PFSK-1 (cell line): ENCODE results near the gene RASEF.

ENCODE experiments used
- FOXP2 ChIP-seq: optimal IDR thresholded peaks from 2 replicates; pipeline ENCODE3; 2011; ENCODE audit warnings: borderline replicate concordance, control low read depth, inconsistent platforms; ENCODE audit not compliant: insufficient read depth; ENCODE audit errors: extremely low read length, extremely low read depth
- POLR2AphosphoS5 ChIP-seq: IDR thresholded peaks from 2 replicates; pipeline ENCODE4 v1.6.1; 2012; ENCODE audit warnings: low read depth, mild to moderate bottlenecking, control low read depth, low read length, moderate library complexity
- REST ChIP-seq, 2 experiments: IDR thresholded peaks; 2 replicates each; pipeline versions ENCODE4 v1.6.1 to v1.8.0; 2011 to 2012; ENCODE audit warnings: low read depth in 2 of 2, low read length in 2 of 2, control low read depth in 1 of 2, inconsistent platforms in 1 of 2, mild to moderate bottlenecking in 1 of 2, moderate library complexity in 1 of 2; ENCODE audit not compliant: insufficient read depth in 1 of 2
- SIN3A ChIP-seq: IDR thresholded peaks from 2 replicates; pipeline ENCODE4 v1.6.1; 2012; ENCODE audit warnings: mild to moderate bottlenecking, low read length, moderate library complexity, borderline replicate concordance; ENCODE audit not compliant: insufficient read depth
- TAF1 ChIP-seq: IDR thresholded peaks from 2 replicates; pipeline ENCODE4 v1.6.1; 2012; ENCODE audit warnings: low read length, control low read depth, borderline replicate concordance; ENCODE audit not compliant: insufficient read depth

The RASEF gene

GRCh38 chr9:83020864-83021263 lies 42.1 kb downstream of the RASEF start:
- TF ChIP-seq TAF1 (no peak), REST (IDR thresholded peaks at IDR 0.05; ENCODE audit: insufficient read depth in 1 of 2, low read depth in 2 of 2, low read length in 2 of 2) (no peak), POLR2AphosphoS5 (no peak), SIN3A (no peak), FOXP2 (no peak)

DNA sequence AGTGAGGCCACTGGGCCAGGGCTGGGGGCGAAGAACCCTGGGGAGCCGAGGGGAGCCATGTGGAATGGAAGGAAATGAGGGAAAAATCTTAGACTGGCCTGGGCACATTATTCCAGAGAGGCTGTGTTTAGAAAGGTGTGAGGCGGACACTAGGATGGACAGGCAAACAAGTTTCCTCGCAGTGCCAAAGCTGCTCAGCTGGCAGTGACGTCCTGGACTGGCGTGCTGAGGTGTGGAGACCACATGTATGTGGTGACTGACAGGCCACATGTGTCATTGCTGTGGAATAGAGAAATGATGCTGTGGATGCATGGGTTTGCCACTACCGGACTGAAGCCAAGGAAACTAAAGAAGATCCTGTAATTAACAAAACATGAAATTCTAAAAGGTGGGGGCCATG lies 42.6 kb downstream of the RASEF start:
- TF ChIP-seq POLR2AphosphoS5, result no peak
- TF ChIP-seq TAF1, result no peak
- no peak for TF ChIP-seq REST (IDR thresholded peaks at IDR 0.05; ENCODE audit: insufficient read depth in 1 of 2, low read depth in 2 of 2, low read length in 2 of 2)
- no peak for TF ChIP-seq SIN3A
- TF ChIP-seq FOXP2, result no peak

DNA sequence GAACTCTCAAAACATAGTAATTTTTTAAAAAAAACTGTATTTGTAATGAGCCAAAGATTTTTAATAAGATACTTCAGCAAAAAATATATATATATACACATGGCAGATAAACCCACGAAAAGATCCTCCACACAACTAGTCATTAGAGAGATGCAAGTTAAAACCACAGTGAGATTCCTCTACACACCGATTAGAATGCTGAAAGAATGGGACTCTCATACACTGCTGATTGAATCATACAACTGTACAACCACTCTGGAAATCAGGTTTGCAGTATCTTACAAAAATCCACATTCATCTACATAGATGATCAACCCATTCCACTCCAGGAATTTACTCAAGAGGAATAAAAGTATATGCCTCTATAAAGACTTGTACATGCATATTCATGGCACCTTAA lies 43.7 kb downstream of the RASEF start:
- TF ChIP-seq SIN3A (no peak), FOXP2 (no peak), POLR2AphosphoS5 (no peak), TAF1 (no peak), REST (IDR thresholded peaks at IDR 0.05; ENCODE audit: insufficient read depth in 1 of 2, low read depth in 2 of 2, low read length in 2 of 2) (no peak)

DNA sequence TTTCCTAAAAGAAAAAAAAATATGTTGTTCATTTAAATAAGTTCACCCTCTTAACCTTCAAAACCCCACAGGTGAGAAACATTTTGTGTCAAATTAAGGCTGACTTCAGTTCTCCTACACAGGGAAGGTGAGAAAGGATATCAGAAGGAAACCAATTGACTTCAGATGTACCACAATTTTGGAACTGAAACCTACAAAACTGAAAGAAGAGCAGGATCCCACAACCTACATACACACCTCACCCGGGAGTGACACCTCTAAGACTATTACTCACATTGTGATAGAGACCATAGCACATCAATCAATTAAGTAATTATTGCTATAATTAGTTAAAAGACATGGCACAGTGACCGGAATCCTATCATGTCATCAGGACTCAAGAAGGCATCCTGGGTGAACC lies 47.0 kb downstream of the RASEF start:
- no peak for TF ChIP-seq REST (IDR thresholded peaks at IDR 0.05; ENCODE audit: insufficient read depth in 1 of 2, low read depth in 2 of 2, low read length in 2 of 2)

DNA sequence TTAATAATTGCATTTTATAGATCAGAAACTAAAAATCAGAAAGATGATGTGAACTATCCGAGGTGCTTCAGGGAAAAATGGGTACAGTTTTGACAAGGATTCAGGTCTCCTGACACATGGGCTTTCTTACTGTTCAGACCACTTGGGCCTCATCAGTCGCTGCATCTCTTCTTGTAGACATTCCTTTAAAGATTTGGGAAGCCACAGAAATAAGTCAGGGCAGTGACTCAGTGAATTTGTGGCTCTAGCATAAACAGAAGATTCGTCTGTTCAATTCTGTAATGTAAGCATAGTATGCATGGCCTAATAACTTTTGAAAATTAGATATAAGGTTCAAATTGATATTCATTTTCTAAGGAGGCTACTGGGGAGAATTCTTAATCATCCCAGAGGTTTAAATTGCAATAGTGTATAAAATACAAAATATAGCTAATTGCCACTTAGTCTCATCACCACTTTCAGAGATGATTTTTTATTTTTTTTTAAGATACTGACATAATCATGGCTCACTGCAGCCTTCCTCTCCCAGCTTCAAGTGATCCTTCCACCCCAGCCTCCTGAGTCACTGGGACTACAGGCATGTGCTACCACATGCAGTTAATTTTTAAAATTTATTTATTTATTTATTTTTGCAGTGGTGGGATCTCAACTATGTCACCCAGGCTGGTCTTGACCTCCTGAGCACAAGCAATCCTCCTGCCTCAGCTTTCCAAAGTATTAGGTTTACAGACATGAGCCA lies 48.9 kb downstream of the RASEF start:
- no peak for TF ChIP-seq POLR2AphosphoS5
- TF ChIP-seq SIN3A, result no peak
- no peak for TF ChIP-seq TAF1
- no peak for TF ChIP-seq REST (IDR thresholded peaks at IDR 0.05; ENCODE audit: insufficient read depth in 1 of 2, low read depth in 2 of 2, low read length in 2 of 2)
- no peak for TF ChIP-seq FOXP2
